AG04449 (cell line): Measurements from ENCODE around the gene RSPH9.

Experiments
- CTCF ChIA-PET: fragments of 350-600 bp; formaldehyde crosslinking; extraction: SDS; loops from one replicate; lab custom pipeline; 2021; ENCODE audit warnings: antibody characterized with exemption; lab: Yijun Ruan, JAX
- POLR2A ChIA-PET: fragments of 400-600, 350-600 bp; formaldehyde crosslinking; extraction: SDS; loops from one replicate; lab custom pipeline; 2020; ENCODE audit warnings: antibody characterized with exemption, inconsistent platforms; lab: Yijun Ruan, JAX
- DNase-seq: peaks from one replicate; pipeline ENCODE4 v3.0.0-alpha.2; 2010; ENCODE audit warnings: low read depth, low spot score
- H3K4me3 ChIP-seq: 2 replicates; pipeline ENCODE4 v1.5.1; 2011; ENCODE audit warnings: low read depth, mild to moderate bottlenecking, control low read depth, low read length
- TF ChIP-seq, protein P1 (sequence below): IDR thresholded peaks from one replicate; pipeline ENCODE4 v1.5.1; 2011; ENCODE audit warnings: mild to moderate bottlenecking, moderate library complexity, low read length, control low read depth, inconsistent platforms; ENCODE audit not compliant: insufficient read depth; ENCODE audit errors: missing control alignments

Gene RSPH9

DNA sequence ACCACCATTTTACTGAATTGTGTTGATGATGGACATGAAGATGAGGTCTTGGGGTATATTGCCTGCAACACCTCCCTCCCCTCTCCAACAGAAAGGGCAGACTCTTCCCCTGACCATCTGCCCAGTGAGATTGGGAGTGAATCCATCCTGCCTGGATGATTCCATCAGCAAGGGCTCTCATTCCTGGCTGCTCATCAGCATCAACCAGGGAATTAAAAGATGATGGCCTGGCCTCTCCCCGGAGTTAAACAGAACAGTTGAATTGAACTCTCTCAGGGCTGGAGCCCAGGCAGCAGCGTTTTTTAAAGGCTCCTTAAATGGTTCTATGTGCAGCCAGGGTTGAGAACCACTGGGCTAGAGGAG lies 57.3 kb downstream of the RSPH9 start:
- DNase-seq: no peak
- POLR2A ChIA-PET: no interaction called here
- no peak overlapping the region for H3K4me3 ChIP-seq
- TF ChIP-seq, protein P1, sequence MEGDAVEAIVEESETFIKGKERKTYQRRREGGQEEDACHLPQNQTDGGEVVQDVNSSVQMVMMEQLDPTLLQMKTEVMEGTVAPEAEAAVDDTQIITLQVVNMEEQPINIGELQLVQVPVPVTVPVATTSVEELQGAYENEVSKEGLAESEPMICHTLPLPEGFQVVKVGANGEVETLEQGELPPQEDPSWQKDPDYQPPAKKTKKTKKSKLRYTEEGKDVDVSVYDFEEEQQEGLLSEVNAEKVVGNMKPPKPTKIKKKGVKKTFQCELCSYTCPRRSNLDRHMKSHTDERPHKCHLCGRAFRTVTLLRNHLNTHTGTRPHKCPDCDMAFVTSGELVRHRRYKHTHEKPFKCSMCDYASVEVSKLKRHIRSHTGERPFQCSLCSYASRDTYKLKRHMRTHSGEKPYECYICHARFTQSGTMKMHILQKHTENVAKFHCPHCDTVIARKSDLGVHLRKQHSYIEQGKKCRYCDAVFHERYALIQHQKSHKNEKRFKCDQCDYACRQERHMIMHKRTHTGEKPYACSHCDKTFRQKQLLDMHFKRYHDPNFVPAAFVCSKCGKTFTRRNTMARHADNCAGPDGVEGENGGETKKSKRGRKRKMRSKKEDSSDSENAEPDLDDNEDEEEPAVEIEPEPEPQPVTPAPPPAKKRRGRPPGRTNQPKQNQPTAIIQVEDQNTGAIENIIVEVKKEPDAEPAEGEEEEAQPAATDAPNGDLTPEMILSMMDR: no peak
- CTCF ChIA-PET: no interaction called here

GRCh38 chr6:43702534-43703440 lies 58.0 kb downstream of the RSPH9 start:
- no peak overlapping the region for H3K4me3 ChIP-seq
- DNase-seq: peak; percentile 63
- POLR2A ChIA-PET: no interaction called here
- CTCF ChIA-PET: interaction anchor here (1.1 to 1.7 kb wide), 4 partner anchors 9 to 395 kb away, joined by 4 read pairs; no protein-coding TSS in a partner anchor
- TF ChIP-seq, protein P1: no peak

DNA sequence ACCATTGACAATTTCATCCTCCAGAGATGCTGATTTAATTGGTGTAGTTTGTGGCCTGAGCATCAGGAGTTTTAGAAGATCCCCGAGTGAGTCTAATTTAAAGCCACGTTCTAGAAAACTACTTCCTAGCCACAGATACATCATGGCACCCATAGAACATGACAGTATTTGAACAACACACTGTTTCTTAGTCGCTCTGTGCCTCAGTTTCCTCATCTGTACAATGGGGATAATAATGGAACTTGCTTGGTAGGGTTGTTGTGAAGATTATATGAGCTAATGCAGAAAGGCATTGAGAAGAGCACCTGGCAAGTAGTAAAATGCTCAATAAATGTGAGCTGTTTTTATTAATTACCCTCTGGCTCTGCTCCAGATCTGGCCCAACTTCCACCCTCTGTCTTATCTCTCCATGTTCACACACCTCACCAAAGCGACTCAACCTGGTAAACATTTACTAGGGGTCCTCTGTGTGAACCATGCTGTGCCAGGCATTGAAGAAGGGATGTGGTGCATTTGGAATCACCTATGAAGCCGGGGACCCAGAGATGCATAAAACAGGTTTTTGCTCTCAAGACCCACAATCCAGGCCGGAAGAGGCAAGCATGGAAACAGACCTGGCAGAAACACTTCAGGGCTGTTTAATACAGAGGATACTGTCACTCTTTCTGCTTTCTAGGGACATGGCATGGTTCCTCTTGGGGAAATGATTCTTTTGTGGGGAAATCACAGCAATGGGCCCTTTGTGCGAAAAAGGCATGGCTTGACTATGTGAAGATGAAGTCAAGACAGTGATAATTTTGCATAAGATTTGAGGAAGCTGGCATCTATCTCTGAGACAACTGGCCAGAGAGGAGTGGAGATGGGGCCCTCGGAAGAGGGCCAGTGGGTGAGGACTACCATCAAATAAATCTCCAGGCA lies 58.9 kb downstream of the RSPH9 start:
- DNase-seq: no peak
- CTCF ChIA-PET: interaction anchor here (1.0 to 1.7 kb wide), 5 partner anchors 10 to 394 kb away, joined by 3 to 4 read pairs (median 4); no protein-coding TSS in a partner anchor
- TF ChIP-seq, protein P1: no peak
- no peak overlapping the region for H3K4me3 ChIP-seq
- POLR2A ChIA-PET: interaction anchor here (0.6 kb wide), 2 partner anchors 67 to 334 kb away, joined by 3 read pairs; partner anchors contain the start of gene VEGFA

GRCh38 chr6:43705996-43706395 lies 61.2 kb downstream of the RSPH9 start:
- no peak for DNase-seq
- POLR2A ChIA-PET: interaction anchor here (0.9 kb wide), 1 partner anchor 63 kb away, joined by 6 read pairs; no protein-coding TSS in a partner anchor
- TF ChIP-seq, protein P1: no peak

GRCh38 chr6:43706788-43707187 lies 62.0 kb downstream of the RSPH9 start:
- no peak for DNase-seq
- no peak overlapping the region for H3K4me3 ChIP-seq
- CTCF ChIA-PET: interaction anchor here (0.8 to 1.8 kb wide), 2 partner anchors 18 to 19 kb away, joined by 3 to 4 read pairs; partner anchors contain the start of gene MRPS18A
- TF ChIP-seq, protein P1: no peak
- POLR2A ChIA-PET: no interaction called here

More at GRCh38 chr6:43705996-43706395, 61.2 kb downstream of the RSPH9 start:
- H3K4me3 ChIP-seq: no peak overlapping the region
- CTCF ChIA-PET: interaction anchor here (0.8 to 2.1 kb wide), 6 partner anchors 18 to 369 kb away, joined by 3 to 7 read pairs (median 4); partner anchors contain the start of gene MRPS18A
